DMS79 (cell line): ENCODE results near the gene FXYD7.

Experiments
- DNase-seq: peaks from one replicate; lab custom pipeline; 2025; lab: John Stamatoyannopoulos, UW

FXYD7 gene

DNA sequence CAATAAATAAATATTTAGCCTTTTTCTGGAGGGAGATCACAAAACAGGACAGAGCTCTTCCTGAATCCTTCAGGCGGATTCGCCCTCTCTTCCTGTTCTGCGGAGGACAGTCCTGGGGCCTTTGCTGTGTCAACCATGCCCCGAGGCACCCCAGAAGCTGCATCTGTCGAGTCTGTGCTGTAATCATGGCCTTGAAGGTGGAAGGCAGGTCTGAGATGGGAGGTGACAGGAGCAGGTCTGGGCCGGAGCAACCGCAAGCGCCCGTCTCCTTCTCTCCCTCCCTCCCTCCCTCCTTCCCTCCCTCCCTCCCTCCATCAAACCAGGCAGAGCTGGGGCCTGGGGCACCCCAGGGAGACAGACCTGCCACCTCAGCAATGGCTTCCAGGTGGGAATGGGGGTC, 32.1 kb upstream of the FXYD7 start:
- no peak for DNase-seq

DNA sequence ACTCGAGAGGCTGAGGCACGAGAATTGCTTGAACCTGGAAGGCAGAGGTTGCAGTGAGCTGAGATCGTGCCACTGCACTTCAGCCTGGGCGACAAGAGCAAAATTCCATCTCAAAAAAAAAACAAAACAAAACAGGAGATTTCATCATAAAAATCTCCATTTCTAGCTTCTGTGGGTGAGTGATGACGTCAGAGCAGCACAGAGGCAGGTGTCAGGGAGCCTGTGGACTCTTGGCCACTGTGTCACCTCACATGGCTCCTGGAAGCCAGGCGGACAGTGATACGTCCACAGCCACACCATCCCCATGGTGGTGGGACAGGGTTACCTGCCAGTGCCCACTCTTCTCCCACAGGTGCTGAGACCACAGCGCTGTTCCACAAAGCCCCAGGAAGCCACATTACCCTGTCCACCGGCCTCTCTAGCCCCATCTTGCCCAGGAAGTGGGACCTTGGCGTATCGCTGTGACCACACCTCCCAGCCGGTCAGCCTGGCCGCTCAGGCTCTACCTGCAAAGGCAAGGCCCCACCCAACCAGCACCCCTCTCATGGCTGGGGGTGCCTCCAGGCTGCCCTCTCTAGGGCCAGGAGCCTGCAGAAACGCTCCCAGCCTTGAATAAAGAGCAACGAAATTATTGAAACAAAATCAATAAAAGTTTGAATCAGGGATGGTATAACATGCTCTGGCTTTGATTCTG, 29.9 kb upstream of the FXYD7 start:
- DNase-seq: no peak

GRCh38 chr19:35114353-35115176, 28.5 kb upstream of the FXYD7 start:
- peak; percentile 5 for DNase-seq

- DNase-seq: no peak
These were observed 27.7 kb upstream of the FXYD7 start, which contains the start of gene FXYD3 for GRCh38 chr19:35115177-35115951. FXYD3 (plus strand) TSS chr19:35115823; CDS start chr19:35119377, 3,554 bp downstream.

DNA sequence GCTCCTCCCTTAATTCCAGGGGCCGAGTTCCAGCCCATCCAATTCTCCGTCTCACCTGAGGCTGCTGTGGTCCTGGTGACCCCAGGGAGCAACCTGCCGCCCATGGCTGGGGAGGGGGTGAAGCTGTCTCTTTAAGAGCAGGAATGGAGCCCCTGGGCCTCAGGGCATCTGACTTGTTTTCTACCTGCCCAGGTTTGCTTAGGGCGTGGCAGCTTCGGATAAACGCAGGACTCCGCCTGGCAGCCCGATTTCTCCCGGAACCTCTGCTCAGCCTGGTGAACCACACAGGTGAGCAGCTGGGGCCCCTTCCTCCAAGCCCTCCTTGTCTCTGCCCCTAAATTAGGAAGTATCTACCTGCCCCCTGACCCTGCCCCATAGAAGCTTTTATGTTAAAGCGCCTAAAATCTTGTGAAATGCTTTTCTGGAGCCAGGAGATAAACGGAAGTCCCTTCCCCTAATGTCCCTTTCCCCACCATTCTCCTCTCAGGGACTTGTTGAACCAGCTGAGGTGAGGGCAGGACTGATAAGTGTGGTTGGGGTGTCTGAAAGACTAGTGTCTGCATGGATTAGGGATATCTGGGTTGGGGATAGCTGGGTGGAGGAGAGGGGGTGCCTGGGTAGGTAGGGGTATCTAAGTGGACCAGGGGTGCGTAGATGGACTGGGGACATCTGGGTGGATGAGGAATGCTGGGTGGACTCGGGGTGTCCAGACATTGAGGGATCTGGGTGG, 26.8 kb upstream of the FXYD7 start:
- no peak for DNase-seq

- no peak for DNase-seq
These were observed 25.9 kb upstream of the FXYD7 start for GRCh38 chr19:35117116-35117515.

DNA sequence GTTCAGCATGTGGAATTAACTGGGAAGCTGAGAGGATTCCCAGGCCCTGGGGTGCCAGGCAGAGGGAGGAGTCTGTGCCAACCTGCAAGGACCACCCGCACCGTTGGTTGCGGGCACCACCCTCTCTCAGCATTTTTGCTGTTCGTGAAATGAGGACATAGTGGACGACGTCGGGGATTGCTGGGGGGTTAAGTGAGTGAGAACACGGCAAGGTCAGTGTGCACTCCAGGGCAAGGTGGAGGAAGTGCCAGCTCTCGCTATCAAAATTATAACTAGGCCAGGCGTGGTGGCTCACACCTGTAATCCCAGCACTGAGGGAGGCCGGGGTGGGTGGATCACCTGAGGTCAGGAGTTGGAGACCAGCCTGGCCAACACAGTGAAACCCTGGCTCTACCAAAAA, 25.3 kb upstream of the FXYD7 start:
- no peak for DNase-seq

DNA sequence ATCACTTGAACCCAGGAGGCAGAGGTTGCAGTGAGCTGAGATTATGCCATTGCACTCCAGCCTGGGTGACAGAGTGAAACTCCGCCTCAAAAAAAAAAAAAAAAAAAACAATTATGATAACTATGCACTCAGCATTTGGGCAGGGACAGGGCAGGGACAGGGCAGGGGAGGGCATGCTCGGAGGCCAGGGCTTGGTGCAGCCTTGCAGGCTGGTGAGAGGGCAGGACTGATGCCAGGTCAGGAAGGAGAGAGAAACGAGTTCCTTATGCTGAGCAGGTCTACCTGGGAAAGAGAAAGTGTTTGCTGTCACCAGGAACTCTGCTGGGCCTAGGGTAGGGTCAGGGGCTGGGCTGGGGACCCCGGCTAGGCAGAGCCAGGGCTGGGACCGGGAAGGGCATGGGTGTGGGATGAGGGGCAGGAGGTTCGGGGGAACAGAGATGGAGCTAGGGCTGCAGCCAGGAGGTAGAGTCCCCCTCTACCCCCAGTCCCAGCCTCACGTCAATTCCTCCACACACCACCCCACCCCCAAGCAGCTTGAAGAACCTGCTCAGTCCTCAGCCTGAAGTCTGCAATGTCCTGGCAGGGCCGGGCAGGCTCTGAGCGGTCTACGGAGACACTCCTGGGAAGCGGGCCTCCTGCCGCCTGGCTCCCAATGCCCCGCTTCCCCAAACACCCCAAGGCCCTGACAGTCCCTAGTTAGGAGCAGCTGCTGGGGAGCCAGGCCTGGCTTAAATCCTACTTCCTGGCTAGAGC, 24.6 kb upstream of the FXYD7 start:
- no peak for DNase-seq

DNA sequence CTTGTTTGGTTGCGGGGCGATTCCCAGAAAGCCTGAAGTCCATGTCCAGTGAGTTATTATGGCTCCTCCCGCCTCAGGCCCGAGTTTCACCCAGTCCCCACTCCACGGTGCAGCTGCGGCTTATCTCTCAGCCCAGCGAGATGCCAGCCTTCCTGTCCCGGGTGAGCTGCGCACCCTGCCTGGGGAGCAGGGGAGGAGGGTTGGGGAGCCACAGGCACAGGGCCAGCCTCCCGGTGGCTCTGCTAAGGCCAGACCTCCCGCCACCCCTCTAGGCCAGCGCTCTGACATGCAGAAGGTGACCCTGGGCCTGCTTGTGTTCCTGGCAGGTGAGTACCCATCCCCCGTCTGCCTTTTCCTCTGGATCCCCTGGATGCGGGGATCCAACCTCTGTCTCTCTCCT, 24.0 kb upstream of the FXYD7 start:
- no peak for DNase-seq

DNA sequence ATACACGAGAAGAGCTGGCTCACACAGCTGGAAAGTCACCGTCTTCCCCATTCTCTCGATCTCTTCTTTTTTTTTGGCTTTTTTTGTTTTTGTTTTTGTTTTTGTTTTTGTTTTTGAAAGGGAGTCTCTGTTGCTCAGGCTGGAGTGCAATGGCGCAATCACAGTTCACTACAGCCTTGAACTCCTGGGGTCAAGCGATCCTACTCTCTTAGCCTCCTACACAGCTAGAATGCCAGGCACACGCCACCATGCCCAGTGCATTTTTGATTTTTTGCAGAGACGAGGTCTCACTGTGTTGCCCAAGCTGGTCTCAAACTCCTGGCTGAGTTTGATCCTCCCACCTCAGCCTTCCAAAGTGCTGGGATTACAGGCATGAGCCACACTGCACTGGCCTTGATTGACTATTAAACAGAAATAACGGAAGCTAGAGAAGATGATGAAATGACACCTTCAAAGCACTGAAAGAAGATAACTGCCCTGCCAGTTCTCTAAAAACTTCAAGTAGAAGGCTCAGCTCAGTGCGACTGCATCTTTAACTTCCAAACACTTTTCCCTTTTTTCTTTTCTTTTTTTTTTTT, 23.4 kb upstream of the FXYD7 start:
- DNase-seq: no peak

- DNase-seq: no peak
These were observed 22.6 kb upstream of the FXYD7 start for GRCh38 chr19:35120492-35120891.

DNA sequence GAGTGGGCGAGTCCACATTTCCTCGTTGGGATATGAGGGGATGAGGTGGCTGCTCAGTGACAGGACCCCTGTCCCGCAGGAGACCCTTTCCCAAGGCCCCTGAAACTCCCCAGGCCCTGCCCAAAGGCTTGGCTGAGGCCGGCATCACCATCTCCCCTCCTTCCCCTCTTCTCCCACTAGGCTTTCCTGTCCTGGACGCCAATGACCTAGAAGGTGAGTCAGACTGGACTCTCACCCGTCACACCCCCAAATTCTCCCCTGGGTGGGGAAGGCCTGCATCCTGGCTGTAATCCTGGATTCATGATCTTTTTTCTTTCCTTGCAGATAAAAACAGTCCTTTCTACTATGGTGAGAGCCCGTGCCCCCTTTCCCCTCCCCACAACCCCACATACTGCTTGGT, 22.2 kb upstream of the FXYD7 start:
- DNase-seq: no peak

DNA sequence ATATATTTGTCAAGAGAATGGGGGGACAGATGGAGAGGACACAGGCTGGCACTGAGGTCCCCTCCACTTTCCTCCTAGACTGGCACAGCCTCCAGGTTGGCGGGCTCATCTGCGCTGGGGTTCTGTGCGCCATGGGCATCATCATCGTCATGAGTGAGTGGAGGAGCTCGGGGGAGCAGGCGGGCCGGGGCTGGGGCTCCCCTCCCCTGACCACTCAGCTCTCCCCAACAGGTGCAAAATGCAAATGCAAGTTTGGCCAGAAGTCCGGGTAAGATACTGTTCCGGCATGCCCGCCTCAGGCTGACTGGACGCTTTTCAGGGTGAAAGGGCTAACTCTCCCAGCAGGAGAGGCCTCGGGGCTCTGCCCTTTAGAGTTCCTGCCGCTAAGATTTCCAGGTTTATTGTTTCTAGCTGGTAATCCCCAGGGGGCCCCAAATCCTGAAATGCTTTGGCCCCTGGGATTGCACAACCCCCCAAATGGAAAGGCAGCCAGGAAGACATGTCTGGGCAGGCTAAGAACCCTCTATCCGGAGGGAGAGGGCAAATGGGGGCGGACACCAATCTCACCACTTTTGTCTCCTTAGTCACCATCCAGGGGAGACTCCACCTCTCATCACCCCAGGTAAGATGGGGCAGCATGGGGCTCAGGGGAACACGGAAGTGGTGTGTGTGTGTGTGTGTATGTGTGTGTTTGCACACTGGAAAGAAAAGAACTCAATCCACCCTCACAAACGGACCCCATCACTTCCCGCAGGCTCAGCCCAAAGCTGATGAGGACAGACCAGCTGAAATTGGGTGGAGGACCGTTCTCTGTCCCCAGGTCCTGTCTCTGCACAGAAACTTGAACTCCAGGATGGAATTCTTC, 20.1 kb upstream of the FXYD7 start:
- DNase-seq: no peak

DNA sequence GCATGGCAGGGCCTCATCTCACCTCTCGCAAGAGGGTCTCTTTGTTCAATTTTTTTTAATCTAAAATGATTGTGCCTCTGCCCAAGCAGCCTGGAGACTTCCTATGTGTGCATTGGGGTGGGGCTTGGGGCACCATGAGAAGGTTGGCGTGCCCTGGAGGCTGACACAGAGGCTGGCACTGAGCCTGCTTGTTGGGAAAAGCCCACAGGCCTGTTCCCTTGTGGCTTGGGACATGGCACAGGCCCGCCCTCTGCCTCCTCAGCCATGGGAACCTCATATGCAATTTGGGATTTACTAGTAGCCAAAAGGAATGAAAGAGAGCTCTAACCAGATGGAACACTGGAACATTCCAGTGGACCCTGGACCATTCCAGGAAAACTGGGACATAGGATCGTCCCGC, 19.5 kb upstream of the FXYD7 start:
- DNase-seq: no peak

- peak; percentile 82 for DNase-seq
These were observed 18.7 kb upstream of the FXYD7 start for GRCh38 chr19:35124098-35125060.

DNA sequence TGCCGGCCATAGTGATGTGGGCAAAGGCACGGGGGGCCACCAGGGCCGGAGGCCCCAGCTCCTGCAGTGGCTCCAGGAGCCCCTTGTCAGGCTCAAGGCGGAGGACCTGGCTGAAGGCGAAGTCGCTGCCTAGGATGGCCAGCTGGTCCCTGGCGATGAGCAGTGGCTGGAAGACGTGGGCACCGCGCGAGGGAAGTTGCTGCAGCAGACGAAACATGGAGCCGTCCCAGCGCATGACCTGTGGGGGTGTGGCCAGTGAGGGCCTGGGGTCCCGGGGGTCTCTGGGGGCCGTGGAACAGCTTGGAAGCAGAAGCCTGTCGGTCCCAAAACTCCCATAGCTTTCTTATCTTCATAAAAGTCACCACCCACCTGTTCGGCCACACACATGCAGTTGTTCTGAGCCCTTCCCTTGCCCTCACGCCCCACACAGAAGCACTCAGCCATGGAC, 17.8 kb upstream of the FXYD7 start:
- no peak for DNase-seq

DNA sequence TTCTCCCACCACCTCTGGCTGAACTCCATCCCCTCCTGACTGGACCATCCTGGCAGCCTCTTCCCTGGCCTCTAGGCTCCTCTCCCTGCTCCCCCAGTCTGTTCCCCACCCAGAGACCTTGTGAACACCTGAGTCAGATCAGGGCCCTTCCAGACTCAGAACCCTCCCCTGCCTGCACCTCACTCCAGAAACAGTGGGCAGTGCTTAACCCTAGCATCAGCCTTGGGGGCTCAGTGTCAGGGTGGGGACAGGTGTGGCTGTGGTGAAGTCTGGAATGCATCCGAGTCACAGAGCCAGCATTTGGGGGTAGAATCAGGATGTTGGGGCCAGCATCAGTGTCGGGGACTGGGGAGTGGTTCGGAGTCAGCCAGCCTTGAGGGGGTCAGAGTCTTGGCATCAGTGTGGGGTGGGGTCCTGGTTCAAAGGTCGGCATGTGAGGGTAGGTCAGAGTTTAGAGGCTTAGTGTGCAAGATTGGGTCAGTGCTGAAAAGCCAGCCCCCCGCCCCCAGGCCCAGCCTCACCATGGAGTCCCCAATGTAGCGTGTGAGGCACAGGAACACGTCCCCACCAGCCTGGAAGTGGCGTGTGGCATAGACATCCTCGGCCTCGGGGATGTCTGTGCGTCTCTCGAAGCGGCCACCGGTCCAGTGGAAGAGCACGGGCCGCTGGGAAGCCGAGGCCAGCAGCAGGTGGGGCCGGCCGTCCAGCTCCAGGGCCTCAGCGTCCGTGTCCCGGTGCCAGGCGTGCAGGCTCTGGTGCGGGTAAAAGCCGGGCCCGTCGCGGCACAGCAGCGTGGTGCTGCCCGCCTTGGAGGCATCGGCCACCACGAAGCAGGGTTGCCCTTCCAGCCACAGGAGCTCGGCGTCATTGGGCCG, 17.1 kb upstream of the FXYD7 start:
- no peak for DNase-seq

GRCh38 chr19:35126624-35126959, 16.5 kb upstream of the FXYD7 start:
- DNase-seq: no peak
